AG20443 (cell line): Measurements from ENCODE around the gene ATP2B2.

ENCODE experiments used
- DNase-seq: peaks from one replicate; pipeline ENCODE4 v3.0.0; 2012; ENCODE audit warnings: low spot score, mixed read lengths

ATP2B2 gene

DNA sequence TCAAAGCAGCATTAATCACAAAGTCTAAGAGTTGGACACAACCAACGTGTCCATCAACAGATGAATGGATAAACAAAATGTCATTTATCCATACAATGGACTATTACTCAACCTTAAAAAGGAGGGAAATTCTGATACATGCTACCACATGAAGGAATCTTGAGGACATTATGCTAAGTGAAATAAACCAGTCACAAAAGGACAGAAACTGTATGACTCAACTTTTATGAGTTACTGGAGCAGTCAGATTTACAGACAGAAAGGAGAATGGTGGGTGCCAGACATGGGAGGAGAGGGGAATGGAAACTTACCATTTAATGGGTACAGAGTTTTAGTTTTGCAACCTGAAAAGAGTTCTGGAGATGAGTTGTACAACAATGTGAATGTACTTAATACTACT, 141.5 kb downstream of the ATP2B2 start:
- DNase-seq: no peak

DNA sequence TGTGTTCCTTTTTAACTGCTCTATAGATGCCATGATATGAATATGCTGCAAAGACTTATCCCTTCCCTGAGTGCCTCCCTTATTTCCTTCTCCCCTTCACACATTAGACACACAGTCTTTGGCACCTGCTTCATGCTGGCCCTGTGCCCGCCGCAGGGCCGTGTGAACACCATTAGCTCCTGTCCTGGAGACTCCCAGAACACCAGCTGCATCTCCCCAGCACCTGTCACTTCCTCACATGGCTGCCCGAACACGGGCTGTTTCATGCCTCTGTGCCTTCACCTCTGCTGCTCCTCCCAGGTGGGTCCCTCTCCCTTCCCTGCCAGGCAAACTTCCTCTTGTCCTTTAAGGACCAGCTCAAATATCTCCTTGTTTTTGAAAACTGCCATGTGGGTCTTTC, 144.0 kb downstream of the ATP2B2 start:
- no peak for DNase-seq

DNA sequence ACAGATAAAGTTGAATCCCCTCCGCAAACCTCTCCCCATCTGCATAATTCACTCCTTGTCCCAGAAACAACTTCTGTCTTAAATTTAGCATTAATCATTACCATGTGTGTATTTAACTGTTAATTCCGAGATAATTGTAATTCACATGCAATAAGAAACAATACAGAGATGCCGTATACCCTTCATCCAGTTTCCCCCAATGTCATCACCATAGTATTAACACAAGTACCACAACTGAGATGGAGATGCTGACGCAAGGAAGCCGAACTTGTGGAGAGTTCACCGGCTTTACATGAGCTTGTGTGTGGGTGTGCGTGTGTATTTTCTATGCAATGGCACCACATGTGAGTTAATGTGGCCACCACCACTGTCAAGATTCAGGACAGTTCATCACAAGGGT, 144.9 kb downstream of the ATP2B2 start:
- no peak for DNase-seq

DNA sequence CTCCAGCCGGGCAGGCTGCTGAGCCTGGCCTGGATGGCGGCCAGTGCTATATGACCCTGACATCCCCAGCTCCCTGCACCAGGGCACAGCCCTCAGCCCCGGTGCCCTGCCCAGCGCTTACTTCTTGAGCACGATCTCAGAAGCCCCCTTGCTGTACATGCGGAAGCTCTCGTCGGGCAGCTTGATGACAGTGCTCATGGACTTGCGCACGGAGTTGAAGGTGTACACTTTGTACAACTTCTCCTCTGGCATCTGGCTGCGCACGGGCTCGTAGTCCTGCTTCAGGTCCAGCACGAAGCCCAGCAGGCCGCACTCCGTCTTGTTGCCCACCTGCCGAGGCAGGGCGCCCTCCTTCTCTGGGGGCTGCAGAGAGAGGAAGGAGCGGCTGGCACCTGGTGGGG, 145.6 kb downstream of the ATP2B2 start:
- DNase-seq: no peak

DNA sequence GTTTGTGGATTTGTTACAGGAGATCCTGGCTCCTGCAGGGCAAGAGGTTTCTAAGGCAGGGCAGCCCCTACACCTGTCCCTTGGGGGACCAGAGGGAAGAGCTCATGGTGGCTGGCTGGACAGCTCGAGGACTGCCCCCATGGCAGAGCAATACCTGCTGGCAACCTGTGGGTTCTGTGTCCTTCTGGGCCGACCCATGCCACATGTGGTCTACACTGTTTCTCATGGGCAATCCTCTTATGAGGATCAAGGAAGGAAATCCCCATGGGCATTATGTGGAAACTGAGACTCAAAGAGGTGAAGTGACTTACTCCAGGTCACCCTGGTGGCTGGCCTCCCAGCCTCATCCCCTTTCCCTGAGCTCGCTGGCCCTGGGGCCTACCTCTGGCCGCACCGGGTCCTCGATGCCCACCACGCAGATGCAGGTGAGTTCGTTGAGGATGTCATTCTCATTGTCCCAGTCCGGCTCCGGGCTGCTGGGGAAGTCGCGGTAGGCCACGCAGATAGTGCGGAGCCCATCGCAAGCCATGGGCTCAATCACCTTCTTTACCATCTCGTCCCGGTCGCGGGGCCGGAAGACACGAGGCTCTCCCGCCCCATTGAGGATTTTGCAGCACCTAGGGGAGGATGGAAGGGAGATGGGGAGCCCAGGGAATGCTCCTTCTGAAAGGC, 146.9 kb downstream of the ATP2B2 start:
- DNase-seq: no peak

DNA sequence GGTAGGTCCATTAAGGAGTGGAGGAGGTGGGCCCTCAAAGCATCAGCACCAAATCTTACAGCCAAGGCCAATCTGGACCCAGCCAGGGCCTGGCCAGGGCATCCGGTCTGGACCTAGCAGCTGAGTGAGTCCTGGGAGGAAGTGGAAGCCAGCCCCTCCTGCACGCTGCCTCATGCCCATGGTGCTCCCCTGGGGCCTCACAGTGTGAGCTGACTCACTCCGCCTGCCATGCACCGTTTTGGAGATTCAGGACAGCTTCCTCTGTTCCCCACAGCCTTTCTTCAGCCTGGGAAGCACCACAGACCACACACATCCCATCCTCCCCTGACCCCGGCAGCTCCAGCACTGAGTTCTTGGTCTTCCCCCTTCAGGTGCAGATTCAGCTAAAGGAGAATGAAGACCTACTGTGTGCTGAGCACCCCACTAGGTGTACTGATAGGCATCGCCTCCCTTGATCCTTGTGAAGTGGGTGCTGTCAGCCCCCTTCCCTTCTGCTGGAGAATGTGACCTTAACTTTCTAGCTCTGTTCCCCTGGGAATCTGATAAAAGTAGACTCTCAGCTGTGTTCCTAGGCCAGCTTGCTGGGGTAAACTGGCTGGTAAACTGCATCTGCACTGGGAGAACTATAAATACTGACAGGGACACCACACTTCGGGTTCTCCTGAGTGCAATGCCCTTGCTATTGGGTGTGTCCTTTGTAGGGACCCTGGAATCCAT, 147.6 kb downstream of the ATP2B2 start:
- DNase-seq: peak; percentile 92

DNA sequence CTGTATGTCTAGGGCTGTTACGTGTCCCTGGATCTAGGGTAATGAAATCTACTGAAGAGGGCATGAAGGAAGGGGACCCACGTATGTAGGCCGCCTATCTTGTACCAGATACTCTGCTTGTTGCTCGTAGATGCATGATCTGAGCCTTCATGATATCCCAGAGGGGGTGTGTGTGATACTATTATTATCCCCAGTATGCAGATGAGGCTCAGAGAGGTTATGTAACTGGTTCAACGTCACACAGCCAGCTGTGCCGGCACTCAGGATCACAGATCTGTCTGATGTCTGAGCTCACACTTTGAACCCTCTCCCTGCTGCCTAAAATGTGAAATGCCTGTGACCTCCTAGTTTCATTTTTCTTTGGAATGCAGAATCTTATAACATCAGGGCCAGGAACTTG, 148.3 kb downstream of the ATP2B2 start:
- no peak for DNase-seq

DNA sequence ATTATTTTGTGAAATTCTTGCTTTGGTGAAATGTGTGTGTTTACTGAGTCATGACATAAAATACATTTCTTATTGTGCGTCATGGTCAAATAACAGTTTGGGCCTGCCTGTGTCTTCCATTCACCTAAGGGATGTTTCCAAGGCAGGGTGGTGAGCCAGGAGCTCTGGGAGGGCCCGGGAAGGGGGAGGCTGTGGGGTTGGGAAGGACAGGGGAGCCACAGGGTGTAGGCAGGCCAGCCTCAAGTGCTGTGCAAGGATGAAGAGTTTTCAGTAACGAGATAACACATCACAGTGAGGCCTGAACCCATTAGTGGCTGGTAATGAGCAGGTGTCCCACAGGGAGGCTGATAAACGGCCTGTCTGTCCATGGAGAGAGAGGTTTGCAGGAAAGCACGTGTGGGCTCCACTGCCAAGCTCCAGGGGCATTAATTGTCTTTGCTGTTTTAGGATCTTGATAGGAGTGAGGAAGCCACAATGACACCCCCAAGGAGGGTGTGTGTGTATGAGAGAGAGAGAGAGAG, 148.9 kb downstream of the ATP2B2 start:
- DNase-seq: no peak

DNA sequence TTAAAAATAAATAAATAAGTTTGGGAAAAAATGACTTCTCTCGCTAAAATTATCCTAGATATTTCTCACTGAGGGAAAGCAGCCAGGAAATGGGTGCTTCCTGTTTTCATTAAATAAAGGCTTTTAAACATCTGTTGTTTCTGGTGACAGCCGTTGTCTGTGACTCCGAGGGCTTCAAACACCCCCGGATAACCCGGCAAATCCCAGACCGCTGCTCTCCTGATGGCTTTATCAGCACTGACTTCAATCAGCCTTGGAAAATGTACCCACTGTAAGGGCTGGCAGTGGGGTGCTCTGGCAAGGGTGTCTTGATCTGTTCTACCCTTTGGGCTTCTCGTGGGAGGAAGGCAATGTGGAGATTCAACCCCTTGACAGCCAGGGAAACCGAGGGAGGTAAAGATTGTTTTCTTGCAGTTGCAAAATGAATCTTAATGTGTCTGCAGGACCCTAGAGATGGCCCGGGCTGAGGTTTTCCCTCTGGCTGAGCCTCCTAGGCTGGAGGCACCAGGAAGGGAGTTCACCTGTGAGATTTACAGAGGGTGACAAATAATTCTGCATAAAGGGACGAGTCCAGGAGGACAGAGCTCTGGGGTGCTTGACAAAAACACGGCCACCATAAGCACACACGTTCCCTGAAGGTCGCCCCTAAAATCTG, 150.9 kb downstream of the ATP2B2 start:
- no peak for DNase-seq

DNA sequence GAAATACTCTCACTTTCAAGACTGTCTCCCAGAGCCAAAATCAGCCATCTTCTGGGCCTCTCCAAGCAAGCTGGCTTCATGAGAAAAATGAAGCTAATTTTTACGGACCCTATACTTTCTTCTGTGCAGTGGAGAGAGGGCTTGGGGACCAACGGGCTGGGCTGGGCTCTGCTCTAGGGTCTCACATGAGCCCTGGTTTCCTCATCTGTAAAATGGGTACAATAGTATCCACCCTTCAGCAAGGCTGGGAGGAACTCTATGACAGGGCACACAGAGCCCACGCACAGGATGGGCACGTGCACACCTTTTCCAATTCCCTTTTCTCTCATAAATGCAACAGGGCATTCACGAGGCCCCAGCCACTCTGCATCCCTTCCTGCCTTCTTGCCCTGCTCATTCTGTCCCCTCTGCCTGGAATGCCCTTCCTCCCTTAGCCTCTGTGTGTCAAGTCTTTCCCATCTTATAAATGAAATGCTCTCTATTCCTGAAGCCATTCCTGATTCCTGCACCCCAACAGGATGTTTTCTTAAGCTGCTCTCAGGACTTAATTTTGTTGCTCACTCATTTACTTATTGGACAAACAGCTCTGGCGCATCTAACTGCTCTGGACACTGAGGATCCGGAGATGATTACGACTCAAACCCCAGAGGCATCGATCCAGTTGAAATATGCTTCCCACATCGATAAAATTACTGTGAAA, 151.6 kb downstream of the ATP2B2 start:
- no peak for DNase-seq

DNA sequence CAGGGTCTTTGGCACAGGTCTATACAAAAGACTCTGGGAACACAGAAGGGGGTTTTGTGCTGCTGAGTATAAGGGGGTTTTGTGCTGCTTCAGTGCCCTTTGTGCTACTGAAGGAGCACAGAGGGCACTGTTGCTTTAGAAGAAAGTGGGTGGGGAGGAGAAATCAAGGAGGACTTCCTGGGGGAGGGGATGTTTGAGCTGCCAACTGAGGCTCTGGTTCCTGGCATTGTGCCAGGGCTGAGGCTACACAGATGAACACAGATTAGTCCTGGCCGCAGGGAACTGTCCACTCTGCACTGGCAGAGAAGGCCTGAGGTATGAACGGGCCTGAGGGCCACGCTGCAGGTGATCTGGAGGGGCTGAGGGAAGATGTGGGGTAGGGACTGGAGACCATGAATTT, 152.2 kb downstream of the ATP2B2 start:
- DNase-seq: no peak

DNA sequence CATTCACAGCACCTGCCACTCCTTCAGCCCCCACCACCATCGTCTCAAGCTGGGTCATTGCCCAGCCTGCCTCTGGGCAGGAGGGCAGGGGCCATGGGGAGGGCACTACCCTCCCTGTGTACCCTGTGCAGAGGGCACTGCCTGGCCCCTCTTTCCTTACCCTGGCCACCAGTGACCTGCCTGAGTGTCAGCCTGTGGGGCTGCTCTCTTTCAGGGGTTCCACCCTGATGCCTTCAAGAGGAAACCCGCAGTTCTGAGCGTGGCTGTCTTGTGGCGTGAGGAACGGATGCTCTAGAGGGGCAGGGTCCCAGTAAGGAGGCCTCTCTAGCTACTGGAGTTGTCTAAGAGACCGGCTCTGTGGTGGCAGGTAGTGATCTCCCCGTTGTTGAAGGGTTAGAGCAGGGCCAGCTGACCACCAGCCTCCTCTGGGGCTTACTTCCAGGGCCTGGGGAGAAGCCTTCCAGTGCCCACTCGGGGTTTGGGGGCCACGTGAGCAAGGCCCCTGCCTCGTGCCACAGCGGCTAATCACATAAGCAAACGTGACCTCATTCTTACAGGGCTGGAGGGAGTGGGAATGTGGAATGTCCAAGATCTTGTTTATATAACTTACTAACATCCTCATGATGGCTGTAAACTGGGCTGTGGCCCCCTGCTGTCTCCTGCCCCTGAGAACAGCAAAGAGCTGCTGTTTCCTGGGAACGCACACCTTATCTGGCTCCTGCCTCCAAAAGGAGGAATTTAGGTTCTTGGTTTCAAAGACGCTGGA, 153.1 kb downstream of the ATP2B2 start:
- DNase-seq: no peak

DNA sequence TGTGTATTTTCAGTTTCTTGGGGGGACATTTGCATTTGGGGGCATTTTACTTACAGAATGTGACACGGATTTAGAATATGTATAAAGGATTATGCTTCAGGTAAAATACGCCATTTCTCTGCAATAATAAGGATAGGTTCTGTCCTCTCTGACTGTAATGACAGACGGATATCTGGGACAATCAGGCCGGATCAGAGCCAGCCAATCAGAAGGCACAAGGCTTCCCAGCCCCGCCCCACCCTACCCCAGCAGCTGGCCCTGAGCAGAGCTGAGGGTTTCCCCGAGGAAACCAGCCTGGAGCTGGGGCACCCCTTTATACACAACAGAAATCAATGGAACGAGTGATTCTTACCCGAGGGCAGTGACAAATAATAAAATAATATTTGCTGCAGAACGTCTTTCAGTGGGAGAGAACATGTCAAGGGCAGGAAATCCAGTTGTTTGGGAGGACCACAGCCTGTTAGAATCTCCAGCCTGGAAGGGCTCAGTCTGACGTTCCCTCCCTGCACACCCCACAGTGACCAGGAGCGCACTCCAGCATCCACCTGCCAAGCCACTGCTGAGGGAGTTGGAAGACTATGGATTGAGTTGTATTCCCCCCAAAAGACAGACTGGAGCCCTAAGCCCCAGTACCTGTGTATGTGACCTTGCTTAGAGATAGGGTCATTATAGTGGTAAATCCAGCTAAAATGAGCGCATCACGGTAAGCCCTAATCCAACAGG, 154.2 kb downstream of the ATP2B2 start:
- DNase-seq: no peak

DNA sequence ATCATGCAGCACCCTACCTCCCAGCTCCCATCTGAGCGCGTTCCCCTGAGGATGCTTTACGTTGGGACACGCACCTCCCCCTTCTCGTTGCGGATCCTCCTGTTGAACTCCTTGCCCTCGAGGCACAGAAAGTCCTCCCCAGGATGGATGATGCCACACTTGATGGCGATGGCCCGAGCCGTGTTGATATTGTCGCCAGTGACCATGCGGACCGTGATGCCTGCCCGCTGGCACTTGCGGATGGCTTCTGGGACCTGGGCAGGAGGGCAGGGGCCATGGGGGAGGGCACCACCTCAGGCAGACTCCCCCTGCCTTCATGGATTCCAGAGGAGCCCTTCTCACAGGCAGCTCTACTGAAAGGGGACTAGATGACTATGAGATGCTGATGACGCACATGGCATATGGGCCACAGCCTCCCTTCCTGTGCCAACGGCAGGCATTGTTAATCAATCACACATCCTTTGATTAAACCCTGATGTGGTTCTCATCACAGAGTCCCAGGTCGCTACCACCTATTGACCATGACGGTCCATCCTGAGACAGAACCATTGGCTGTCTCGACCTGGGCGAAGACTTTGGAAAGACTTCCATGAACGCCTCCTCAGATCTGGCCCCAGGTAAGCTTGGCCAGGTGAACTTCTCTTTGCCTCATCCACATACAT, 154.9 kb downstream of the ATP2B2 start:
- no peak for DNase-seq

DNA sequence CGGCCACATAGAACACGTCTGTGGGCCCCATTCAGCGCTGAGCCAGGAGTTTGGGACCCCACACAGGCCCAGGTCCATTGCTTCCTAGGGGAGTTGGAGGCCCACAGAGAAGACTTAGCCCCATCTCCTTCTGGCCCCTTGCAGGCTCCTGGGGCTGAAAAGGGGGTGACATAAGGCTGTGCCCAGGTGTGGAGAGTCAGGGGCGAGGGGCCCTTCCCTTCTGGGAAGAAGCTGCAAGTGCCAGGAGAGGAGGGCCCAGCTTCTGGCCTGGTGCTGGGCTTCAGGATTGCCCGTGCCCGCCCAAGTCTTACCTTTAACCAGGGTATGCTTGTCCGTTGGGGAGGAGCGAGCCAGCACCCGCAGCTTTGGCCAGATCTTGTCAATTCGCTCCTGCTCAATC, 155.6 kb downstream of the ATP2B2 start:
- no peak for DNase-seq

DNA sequence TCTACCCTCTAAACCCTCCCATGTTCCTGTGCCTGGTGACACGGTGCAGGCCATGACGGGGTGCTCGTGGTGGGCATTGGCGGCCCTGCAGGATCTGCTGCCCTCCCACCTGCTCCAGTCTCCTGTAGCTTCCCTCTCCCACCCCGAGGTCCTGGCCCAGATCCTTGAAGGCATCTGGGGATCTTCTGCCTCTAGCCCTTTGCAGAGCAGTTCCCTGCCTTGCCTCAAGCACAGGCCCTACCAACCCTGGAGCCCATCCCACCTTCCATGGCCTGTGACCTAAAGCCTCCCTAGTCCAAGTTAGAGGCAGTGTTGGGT, 157.0 kb downstream of the ATP2B2 start:
- no peak for DNase-seq

DNA sequence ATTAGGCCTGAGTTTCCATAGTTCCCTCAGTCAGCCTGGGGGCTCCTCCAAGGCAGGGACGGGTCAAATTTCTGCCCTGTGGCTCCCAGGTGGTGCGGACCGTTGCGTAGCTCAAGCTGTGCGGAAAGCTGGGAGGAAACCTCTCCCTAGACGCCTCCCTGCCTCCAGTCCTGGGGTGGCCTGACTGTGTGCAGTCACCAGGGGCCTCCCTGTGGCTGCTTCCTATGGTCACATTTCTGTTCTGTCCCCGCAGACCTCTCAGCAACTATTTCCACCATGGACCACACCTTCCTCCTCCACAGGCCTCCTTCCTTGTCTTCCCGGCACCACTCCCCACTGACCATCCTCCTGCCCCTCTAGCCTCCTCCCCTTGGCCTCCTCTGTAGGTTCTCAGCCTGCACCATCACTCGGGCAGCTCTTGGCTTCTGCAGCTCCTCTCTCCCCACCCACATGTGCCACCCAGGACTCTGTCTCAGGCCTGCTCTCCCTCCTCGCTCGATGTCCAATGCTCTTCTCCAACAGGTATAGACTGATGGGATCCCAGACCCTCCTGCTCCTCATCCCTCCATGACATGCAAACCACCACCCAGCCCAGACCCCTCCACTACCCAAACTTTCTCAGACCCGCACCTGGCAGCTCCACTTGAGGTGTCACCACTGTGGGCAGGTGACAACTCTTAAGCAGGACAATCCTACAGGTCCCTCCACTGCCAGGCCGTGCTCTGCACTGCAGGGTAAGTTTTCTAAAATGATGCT, 157.6 kb downstream of the ATP2B2 start:
- DNase-seq: no peak

DNA sequence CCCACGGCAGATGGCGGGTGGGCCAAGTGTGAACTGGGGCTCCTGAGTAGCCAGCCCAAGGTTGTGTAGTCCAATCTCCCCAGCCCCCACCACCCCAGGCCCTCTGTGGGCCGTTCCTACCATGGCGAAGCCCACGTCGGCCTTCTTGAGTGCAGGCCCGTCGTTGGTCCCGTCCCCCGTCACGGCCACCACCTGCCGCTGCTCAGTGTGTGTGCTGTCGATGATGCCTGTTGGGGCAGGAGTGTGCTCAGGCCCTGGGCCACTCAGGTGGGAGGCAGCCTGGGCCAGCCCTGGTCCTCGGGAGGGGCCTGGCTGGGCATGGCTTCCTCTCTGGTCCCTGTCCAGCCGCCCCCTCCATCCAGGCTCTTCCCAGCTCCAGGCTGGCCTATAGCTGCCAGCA, 159.5 kb downstream of the ATP2B2 start:
- no peak for DNase-seq

DNA sequence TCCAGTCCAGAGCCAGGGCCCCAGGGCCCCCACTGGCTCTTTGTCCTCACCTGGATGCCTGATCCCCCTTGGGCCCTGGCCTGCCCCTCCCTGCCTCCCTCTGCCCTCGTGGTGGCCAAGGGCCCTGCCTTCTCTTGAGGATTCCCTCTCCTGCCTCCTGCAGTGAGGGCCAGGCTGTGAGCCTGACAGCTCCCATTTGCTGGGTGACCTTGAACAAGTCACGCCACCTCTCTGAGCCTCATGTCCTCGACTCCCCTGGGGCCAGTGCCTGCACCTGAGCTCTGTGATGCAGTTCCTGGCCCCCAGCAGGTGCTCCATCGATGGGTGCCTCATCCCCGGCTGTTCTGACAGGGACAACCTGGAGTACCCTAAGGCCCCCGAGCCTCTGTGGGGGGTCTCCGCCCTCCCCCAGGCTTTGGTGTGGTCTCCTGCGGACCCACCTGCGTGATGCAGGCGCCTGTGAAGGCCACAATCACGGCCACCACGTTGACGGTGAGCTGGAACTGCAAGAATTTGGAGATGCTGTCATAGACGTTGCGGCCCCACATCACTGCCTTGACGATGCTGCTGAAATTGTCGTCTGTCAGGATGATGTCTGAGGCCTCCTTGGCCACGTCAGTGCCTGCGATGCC, 160.3 kb downstream of the ATP2B2 start:
- DNase-seq: no peak
